HT1080 (cell line): ENCODE data around the gene PDIA6. TPM values are rescaled to one million over a fixed set of nuclear protein-coding genes. Genes with fewer than 3 reads are reported as not detected.

Experiments used
- DNase-seq: peaks from one replicate; pipeline ENCODE4 v3.0.0-alpha.2; 2015; ENCODE audit warnings: low read depth
- total RNA-seq: library from RNA; depleted of rRNA; stranded (reverse); fragments of >200 nt; shearing (Covaris generic); gene quantifications from 2 replicates; pipeline ENCODE4 v1.2.3, GENCODE V29; 2014

The PDIA6 gene
- total RNA-seq, 1 experiment from 2014 or later: 287 TPM

DNA sequence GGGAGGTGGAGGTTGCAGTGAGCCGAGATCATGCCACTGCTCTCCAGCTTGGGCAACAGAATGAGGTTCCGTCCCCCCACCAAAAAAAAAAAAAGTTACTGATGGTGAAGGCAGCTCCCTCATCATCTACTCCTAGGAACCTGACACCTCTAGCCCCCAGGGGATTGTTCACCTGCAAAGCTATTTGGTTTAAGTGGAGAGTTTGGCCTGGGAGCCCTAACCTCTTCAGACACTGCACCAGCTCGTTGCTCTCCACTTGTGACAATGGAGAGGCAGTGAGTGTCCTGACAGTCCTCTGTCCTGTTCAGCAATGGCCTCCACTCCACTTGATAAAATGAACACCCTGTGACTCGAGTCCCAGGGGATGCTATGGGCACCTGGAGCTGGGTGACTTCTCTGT lies 47.7 kb downstream of the PDIA6 start:
- DNase-seq: no peak

DNA sequence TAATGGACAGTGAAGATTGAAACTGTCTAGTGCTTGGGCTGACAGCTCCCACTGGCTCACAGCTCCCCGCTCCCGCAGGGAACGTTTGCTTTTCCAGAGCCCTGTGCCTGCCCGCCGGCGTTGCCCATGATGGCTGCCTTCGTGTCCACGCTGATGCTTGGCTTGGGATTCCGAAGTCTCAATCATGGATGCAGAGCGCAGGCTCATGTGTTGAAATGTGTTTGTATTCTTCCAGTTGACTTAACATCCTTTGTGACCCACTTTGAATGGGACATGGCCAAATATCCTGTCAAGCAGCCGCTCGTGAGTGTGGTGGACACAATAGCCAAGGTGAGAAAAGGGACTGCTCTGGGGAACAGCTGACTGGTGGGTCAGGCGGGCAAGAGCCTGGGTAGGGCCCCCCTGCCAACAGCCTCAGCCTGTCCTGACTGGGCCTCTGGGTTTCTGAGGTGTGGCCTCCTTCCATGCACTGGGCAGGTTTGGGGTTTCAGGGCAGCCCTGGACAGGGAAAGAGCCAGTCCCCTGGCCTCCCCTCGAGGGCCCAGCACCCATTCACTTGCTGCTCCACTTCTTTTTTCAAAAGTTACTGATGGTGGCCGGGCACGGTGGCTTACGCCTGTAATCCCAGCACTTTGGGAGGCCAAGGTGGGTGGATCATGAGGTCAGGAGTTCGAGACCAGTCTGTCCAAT lies 48.3 kb downstream of the PDIA6 start:
- DNase-seq: no peak

DNA sequence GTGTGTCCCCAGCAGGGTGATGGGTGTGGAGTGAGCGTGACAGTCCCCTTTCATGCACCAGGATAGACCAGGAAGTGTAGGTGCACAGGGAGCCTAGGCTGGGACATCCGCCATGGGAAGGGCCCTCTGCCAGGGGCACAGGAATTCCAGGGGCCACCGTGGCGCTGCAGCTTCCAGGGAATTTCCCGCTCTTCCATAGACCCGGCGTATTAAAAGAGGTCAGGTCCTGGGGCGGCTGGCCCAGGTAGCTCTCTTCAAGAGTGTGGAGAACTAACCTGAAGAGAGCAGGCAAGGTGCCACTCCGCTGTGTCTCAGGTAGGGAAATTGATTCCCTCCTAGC lies 49.2 kb downstream of the PDIA6 start:
- no peak for DNase-seq

DNA sequence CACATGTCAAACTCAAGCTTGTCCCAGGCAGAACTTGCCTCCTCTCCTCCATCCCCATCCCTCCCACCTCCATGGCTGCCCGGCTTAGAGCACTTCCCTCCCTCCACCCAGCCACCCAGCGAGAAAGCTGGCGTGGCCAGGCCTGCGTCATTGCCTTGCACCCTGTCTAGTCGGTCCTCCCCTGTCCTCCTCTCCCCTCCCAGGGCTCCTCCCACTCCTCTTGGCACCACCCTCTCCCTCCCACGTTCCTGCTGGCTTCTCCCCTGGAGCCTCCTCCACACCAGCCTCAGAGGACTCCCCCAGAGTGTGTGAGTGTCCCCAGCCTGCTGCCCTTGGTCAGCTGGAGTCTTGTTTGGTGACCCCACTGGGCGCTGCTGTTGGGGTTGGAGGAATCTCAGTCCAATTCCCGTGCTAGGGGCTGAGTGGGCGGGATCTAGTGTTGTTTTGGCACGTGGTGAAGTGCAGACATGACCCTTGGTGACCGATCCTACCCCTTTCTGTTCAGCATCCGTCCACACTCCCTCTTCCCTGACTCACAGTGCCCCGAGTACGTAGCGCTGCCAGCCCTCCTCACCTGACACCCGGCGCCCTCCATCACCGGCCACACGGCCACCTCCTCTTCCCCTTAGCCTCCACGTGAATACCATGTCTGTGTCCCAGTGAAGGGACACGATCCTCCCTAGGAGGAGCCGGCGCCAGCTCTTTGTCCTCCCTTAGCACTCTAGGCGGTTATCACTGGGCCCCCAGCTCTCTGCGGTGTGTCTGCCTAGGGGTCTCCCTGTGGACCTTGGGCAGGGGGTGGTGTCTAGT lies 49.7 kb downstream of the PDIA6 start:
- DNase-seq: peak; percentile 14

DNA sequence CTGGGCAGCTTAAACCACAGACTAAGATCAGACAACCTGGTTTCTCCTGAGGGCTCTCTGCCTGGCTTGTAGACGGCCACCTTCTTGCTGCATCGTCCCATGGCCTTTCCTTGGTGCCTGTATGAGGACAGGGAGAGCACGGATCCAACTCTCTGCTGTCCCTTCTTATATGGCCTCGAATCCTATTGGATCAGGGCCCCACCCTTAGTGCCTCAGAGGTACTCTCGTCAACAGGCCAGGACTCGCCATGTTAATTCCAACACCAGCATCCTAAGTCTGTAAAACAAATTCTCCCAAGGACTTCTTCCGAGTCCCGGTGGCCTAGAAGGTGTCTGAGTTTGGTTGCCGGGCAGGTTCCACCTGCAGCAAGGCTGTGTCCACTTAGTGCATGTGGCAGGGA lies 51.0 kb downstream of the PDIA6 start:
- DNase-seq: no peak

DNA sequence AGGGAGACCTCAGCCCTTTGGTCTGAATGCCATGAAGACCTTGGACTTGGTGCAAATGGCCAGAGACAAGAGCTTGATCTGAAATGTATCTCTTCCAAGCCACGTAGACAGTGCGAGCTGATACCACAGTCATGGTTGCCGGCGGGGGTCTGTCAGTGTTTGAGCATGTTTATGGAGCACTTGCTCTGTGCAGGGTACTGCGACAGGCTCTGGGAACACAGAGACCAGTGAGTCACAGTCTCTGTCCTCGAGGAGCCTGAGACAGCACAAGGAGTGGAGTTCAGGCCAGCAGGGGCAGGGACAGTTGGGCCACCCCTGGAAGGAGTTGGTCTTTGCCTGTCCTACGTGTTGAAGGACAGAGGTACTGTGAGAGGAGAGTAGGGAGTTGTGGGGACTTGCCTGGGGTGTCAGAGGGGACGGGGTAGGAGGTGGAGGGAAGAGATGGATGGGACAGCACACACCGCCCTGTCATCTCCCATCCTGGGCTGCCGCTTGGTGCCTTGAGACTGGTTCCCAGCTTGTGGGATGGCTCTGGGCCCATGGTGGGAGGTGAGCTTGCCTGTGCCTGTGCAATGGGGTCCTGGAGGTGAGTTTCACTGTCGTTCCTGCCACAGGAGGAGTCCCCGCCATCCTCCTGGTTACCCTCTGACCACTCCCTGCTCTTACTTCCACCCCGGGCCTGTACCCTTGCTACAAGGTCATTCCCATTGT lies 51.6 kb downstream of the PDIA6 start:
- DNase-seq: no peak

DNA sequence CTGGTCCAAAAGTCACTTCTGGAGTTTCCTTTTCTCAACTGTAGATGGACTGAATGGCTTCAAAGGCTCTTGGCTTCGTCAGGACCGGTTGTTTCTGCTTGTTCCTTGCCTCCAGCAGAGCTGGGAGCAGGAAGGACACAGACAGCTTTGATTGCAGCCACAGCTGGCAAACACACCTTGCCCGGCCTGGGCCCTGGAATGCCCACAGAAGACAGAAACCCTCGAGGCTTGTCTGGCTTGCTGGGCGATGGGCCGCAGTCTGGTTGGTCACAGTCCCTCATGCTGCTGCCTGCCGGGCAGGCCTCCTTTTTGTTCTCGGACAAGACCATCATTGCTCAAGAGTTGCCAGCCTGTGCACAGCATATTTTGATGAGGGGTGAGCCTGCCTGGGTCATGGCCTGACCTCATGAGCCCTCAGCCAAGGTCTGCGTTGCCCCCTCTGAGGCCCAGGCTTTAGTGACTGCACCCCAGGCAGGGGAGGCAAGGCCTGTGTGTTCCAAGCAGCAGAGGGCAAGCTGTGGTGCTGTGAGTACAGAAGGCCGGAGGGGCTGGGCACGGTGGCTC lies 53.4 kb downstream of the PDIA6 start:
- DNase-seq: no peak

DNA sequence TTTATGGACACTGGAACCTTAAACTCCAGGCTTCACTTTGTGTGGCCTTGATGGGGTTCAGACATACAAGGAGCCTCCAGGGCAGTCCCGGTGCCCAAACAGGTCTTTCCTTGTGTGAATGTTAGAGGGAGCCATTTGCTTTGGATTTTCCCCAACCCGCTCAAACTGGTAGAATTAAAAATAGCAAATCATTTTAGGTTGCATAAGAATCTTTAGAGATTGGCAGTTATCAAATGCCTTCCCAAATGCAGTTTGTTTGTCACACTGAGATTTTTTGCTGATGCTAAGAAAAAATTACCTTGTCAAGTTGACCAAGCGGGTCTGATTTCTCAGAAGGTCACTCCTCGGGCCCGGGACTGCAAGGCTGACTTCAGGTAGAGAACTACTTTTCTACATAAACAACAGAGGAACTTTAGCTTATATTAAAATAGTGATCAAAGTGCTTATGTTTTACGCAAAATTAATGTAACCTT lies 54.7 kb downstream of the PDIA6 start:
- no peak for DNase-seq

DNA sequence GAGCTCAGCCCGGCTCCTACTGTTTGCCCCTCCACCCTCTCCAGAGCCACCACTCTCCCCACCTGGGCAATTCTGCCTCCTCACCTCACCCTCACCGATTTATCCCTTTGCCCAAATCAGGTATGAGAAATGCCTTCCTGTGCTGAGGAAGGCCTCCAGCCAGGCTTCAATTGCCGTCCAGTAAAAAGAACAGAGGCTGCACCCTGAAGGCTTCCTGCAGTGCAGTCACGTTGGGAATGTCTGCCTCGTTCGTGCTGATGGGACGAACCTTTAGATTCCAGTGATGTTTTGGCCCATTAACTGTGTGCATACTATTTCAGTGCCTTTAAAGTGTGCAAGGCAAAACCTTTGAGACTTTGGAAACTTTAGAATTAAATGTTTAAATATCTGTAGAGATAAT lies 57.0 kb downstream of the PDIA6 start:
- no peak for DNase-seq

DNA sequence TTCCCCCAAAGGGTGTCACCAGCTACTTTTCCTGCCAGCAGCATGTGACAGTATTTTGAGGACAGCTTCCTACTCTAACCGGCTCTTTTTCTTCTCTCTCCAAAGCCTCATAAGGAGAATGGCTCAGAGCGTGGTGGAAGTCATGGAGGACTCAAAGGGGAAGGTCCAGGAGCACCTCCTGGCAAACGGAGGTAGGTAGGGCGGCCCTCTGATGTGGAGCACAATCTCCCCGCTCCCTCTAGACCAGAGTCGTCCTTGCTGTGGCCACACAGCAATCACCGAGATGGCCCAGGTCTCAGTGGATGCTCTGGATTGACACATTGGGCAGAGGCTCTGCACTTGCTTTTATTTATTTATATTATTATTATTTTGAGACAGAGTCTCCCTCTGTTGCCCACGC lies 58.7 kb downstream of the PDIA6 start:
- no peak for DNase-seq

DNA sequence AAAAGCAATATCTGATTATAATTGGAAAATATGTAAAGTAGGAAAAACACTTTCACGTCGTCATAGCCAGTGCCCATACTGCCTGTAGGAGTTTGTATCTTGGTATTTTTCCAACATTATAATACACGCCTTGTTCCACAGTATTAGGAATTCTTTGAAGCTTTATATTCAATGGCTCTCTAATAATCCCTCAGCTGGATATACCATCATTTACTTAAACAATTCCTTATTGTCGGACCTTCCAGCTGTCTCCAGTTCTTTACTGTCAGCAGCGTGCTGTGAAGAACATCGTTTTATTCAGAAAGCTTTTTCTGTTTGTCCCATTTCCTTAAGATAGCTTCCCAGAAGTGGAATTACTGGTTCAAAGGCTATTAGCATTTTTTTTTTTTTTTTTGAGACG lies 59.4 kb downstream of the PDIA6 start:
- DNase-seq: no peak

DNA sequence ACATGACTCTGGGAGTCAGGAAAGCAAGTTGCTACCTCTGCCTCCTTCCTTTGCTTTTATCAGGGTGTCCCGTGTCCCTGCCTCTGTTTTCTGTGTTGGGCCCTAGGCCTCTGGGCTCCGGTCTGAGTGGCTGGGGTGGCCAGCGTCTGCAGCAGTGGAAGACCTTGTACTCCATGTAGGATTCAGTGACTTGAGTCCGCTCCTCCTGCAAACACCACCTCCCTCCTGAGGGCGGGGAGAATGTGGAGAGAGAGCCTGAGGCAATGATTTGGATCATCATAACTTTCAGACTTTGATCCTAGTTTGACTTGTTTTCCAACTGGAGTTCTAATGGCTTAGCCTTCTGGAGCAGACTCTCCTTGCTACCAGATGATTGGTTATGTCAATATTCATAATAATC lies 60.3 kb downstream of the PDIA6 start:
- DNase-seq: no peak

DNA sequence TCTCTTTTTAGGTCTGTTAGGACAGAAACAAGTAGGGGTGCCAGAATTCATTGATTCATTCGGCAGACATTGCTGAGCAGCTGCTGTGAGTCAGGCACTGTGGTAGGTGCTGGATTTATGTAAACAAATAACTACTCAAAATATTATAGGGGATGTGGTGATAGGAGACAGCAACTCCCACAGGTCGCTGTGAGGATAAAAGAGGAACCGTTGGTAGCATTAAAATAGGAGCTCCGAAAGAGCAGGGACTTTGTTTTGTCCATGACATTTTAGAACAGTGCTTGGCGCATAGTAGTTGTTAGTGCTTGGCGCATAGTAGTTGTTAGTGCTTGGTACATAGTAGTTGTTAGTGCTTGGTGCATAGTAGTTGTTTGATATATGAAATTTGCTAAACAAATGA lies 62.0 kb downstream of the PDIA6 start:
- DNase-seq: peak; percentile 34

DNA sequence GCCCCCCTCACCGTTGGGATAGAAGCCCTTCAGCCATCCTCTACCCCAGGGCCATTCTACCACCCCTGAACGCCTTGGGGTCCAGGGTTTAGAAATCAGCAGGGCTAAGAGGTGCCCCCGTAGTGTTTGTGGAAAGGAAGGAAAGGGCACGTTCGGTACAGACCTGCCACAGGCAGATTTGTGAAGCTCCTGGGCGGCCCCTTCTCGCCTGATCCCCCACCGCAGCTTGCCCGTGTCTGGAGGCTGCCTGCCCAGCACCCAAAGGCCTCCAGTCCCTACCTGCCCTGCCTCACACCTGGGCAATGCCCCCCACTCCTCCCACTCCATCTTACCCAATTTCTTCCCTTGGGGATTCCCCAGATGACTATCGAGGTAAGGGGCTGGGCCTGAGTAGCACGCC lies 69.9 kb downstream of the PDIA6 start:
- no peak for DNase-seq

DNA sequence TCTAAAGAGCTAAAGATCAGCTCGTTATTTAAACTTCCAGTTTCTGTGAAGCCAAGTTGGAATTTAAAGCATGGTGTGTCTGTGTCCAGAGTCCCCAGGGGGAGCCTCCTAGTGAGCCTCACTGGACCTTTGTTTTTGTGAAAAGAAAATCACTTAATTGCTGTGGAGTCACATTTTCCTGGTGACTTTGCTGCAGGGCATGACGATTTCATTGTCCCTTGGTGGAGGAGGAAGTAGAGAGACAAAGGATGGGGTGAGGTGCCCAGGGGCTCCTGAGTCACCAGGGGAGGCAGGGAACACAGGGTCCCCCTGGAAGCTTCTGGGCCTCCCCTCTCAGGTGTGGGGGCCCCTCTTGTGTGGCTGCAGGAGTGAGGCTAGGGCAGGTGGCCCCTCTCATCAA lies 71.4 kb downstream of the PDIA6 start:
- DNase-seq: no peak

DNA sequence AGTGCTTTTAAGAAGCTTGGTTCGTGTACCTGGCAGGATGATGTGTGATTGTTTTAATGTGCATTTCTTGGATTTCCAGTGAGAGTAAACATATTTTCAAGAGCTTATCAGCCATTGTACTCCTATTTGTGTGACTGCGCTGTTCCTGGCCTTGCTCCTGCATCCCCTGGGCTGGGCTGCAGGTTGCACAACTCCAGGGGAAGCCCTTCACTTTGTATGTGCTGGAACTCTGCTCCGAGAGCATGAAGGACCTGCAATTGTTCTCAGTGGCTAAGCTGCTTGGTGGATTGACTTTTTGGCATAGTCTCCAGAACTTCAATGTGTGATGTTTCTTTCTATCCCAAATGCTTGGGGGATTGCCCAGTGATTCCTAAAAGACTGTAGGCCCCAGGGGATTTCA lies 72.4 kb downstream of the PDIA6 start:
- DNase-seq: no peak

DNA sequence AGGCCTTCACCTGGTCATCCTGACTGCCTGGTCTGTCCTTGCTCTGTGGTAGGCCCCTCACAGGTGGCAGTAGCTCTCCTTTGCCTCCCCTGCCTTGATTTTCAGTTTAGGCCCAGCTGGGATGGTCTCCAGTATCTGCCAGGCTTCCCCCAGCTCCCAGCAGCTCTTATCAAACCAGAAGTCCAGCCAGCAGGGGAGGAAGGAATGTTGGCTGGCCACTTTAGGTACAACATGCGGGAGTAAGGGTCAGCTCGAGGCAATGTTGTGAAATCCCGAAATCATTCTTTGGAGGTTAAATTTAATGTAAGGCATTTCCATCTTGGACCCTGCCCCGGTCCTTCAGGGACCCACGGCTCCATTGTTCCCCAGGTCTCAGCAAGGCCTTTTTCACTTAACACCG lies 74.4 kb downstream of the PDIA6 start:
- DNase-seq: no peak

DNA sequence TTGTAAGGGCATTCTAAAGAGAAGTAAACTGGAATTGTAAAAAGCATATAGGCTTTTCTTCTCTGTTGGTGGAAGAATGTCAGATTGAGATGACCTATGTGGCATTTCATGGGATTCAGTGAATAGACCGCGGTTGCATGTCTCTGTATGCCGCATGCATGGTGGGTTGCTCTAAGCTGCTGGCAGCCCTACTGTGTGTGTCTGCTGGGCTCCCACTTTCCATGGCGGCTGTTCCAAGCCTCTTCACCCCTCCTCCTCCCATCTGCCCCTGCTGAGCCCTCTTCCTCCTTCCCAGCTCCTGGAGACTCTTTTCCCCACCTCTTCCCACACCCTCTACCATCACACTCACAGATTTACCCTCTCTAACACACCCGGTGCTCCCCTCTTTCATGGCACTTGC lies 78.6 kb downstream of the PDIA6 start:
- no peak for DNase-seq

DNA sequence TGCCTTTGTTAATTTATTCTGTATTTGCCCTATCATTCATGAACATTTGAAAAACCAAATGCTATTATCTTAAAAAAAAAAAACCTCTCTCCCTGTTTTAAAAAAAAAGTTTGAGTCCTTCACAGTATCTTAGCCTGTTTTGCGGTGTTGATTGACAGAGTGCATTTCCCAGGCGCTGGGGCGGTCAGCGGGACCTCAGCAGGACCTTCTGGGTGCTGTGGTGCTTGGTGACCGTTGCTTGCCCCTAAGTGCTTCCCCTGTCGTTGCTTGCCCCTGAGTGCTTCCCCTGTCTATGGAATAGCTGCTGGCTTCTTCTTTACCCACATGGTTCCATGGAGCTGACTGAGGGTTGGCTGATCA lies 79.0 kb downstream of the PDIA6 start:
- DNase-seq: no peak
